T follicular helper cell (primary cell): ENCODE results near the gene IL1RAPL2.
"Not testable (repeated sequence)": the region's sequence is repeated elsewhere in the genome, so short reads cannot be mapped to it uniquely, and the experiment has no call there.

ENCODE experiments used
- DNase-seq: peaks from one replicate; pipeline ENCODE4 v3.0.0-alpha.2; 2020; ENCODE audit warnings: low read depth

The IL1RAPL2 gene

DNA sequence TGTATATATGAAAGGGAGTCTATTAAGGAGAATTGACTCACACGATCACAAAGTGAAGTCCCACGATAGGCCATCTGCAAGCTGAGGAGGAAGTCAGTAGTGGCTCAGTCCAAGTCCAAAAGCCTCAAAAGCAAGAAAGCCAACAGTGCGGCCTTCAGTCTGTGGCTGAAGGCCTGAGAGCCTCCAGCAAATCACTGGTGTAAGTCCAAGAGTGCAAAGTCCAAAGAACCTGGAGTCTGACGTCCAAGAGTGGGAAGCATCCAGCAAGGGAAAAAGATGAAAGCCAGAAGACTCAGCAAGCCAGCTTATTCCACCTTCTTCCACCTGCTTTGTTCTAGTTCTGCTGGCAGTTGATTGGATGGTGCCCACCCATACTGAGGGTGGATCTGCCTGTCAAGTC lies 104.1 kb downstream of the IL1RAPL2 start:
- DNase-seq = no peak

DNA sequence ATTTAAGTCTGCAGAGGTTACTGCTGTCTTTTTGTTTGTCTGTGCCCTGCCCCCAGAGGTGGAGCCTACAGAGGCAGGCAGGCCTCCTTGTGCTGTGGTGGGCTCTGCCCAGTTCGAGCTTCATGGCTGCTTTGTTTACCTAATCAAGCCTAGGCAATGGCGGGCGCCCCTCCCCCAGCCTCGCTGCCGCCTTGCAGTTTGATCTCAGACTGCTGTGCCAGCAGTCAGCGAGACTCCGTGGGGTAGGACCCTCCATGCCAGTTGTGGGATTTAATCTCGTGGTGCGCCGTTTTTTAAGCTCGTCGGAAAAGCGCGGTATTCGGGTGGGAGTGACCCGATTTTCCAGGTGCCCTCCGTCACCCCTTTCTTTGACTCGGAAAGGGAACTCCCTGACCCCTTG lies 111.5 kb downstream of the IL1RAPL2 start:
- DNase-seq = not testable (repeated sequence)

DNA sequence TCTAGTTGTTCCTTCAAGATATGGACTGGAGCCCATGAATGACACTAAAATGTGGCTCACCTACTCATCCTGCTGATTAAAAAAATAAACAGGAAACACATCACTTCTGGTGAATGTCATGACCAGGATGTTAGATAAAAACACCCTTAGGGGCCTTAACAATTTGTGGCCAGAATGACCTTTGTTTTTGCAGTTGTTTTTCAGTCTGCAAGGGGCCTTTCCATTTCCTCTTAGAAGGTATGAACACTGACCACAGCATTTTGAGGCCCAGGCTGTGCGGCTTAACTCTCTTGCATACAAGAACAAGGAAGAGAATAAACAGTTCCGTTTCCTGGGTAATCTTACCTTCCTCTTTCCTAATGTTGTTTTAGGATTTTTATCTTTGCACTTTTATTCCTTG lies 113.2 kb downstream of the IL1RAPL2 start:
- no peak for DNase-seq

DNA sequence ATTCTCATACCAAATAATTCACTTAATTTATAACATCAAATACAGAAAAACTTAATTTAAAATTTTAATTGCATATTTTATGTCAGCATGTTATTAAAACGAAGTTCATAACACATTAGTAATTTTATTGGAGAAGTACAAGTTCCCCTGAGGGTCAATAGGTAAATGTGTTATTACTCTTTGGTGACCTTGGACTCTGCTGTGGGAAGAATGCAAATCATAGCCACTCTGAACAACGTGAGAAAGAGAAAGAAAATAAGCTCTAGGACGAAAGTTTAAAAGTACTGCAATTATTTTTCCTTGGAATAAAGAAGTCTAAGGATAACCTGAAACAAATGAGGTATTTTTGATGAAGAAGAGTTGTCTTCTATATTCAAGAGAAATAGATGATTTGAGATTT lies 115.2 kb downstream of the IL1RAPL2 start:
- DNase-seq = no peak

DNA sequence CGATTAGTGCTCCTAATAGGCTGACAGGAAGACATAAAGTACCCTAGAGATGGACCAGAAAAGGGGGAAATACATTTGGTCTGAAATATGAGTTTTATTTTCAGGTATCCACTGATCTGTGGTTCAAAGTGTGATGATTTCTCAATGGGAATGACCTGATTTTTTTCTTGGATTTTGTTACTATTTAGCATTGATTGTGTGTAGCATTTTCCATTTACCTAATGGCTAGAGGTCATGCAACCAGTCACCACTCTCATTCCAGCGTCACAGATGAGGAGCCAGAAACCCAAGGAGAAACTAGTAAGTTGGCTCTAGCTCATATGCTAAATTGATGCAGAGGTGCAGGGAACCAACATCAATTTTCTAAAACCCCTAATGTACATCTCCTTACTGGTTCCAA lies 118.1 kb downstream of the IL1RAPL2 start:
- no peak for DNase-seq

DNA sequence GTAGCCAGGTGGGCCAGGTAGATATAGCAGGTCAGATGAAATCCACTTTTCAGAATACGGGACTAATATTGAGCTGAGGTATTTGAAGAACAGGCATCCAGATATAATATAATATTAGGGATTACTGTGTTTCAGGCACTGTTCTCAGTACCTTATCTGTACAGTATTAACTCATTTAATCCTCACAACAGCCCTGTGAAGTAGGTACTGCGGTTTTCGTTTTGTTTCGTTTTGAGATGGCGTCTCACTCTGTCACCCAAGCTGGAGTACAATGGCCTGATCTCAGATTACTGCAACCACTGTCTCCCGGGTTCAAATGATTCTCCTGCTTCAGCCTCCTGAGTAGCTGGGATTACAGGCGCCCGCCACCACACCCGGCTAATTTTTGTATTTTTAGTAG lies 129.6 kb downstream of the IL1RAPL2 start:
- DNase-seq = no peak

DNA sequence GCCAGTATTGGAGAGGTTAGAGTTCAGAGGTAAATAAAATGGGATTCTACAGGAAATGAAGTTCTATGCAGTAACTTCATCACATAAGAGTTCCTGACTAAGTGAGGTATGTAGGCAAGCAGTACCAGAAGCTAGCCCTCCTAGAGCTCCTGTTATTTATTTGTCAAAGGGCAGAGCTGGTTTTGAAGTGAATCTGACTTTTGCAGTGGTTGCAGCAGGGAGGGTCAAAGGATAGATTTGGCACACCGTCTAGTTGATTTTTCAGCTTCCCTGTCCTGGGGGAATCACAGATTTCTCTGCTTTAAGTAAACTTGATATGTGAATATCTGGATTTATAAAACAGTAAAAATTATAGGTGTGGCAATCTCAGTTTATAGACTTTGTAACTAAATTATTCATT lies 130.7 kb downstream of the IL1RAPL2 start:
- DNase-seq = no peak

DNA sequence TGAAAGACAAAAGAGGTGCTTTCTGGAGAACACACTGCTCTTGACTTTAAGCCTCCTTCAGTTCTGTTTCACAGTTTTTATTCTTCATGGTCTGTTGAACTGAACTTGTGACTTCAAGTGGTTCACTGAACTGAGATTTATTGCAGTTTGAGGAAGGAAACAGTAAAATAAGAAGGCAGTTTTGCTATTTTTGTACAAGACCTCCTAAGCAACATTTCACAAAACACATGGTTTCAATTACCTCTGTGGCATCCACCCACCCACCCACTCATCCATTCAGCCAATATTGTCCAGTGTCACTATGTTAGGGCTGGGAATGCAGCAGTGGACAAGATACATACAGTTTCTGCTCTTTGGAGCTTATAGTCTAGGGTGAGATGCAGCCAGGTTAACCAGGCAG lies 131.3 kb downstream of the IL1RAPL2 start:
- DNase-seq = no peak

DNA sequence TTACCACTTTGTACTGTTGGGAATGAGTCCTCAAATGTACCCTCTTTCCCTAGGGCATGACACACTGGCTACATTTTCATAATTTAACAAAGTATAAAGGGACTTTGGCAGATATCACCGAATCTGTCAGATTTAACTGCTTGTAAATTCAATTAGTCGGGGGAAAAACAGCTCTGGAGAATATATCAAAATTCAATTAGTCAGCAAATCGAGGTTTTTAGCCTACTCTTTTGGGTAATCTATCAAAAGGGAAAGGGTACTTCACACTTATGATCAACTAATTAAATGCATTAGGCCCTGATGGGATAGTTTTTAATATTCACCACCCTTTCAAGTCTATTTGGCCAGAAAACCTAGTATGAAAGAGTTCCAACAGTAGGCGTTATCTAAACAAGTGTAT lies 141.0 kb downstream of the IL1RAPL2 start:
- no peak for DNase-seq

DNA sequence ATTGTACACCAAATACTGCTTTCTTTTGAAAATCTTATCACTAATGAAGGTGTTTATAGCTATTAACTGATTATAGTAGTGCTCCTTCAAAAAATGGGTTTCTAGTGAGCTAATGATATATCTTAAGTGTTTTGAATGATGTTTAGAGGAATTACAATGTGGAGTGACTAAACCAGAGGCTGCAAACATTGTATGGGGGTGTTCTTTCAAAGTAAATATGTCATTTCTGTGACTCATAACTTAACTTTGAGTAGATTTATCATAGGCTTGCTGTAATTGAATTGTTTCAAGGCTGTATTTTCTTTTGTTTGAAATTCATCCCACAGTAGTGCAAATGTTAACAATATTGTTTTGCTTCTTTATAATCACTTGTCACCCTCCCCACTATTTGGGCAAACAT lies 141.6 kb downstream of the IL1RAPL2 start:
- no peak for DNase-seq

DNA sequence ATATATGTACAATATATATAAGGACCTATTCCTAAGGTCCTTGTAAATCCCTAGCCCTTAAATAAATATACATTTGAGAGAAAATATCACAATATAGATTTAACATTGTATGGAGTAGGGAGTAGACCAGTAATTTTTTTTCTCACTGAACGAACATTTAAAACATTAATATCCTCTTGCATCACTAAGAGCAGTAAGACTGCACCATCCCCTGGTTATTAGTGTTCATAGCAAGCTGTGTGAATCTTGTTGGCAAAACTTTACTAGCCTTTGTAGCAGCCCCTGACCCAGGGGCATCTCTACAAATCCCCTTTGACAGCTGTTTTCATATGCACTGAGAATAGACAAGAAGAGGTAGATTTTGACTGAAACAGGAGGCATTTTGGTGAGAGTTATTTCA lies 146.5 kb downstream of the IL1RAPL2 start:
- DNase-seq = no peak

DNA sequence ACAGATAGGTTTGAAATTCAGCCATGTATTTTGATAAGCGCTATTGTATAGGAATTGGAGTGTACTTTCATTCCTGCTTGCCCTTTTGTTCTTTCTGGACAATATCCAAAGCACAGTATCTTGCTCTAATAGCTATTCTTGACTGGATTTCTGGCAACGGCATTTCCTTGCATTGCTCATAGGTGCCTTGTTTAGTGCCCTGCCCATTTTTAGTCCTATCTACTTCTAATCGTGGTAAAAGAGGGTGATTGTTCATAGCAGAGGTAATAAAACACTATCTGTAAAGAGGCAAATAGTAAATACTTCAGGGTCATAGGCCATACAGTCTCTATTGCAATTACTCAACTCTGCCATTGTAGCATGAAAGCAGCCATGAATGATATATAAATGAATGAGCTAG lies 155.9 kb downstream of the IL1RAPL2 start:
- no peak for DNase-seq

DNA sequence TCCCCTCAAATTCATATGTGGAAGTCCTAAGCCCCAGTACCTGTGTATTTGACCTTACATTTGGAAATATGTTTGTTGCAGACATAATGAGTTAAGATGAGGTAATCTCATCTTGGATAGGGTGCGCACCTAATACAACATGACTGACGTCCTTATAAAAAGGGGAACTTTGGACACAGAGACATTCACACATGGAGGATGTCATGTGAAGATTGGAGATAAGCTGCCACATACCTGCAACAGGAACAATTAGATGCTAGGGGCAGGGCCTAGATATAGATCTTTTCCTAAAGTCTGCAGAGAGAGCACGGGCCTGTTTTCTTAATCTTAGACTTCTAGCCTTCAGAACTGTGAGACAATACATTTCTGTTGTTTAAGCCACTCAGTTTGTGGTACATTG lies 162.5 kb downstream of the IL1RAPL2 start:
- no peak for DNase-seq

DNA sequence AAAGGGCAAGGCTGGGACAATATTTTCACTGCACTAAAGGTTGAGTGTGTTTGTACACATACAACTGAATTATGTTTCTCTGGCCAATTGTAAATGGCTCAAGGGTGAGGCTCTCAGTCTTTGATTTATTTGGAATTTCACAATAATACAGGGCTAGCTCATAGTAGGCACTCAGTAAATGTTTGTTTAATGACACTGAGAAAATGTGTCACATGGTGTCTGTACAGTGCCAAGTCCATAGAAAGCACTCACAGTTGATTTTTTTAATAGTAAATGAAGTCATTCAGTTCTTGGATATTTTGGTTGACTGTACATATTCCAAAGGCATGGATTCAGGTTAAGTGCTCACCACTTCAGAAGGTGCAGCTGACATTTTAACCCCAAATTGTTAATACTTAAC lies 176.4 kb downstream of the IL1RAPL2 start:
- no peak for DNase-seq

DNA sequence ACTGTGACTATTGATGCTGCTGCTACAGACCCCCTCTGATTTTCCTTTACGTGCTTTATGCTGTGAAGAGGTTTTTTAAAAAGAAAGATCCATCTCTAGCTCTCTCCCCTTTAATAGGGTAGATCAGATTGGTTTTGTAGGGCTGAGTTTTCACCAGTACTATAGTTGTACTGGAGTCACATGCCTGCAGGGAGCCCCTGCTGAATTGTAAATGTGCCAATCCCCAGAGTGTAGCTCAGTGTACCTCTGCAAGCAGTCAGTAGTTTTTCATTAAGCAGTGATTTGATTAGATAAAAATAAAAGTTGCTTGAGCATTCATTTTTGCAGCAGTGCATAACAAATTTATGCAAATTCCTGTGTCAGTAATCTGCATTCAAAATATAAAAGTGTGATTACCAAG lies 179.2 kb downstream of the IL1RAPL2 start:
- no peak for DNase-seq

DNA sequence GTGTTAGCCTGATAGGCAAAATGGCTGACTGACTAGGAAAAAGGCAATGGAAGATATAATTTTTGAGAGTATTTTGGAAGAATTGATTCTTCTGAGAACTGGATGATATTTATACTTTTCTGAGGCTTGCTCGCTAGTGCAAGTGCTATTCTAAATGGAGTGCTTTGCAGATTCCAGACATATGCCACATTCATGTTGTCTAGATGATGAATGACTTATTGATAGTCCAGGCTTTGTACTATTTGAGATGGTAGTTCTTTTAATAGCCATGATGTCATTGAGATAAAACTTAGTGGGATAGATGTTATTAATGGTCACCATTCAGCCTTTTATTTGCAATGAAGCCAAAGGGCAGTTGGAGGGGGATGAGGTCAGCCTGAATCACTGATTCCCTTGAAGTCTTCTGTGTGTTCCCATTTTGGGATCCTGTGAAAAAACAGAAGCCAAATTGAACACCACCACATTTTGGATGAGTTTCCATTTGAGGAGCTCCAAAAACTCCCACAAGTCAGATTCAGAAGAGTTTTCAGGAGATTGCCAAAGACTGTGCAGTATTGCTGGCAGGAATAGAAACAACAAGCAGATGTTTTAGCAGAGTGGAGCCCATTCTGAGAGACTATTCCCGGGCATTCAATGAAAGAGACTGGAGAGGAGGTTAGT lies 184.1 kb downstream of the IL1RAPL2 start:
- DNase-seq = no peak

DNA sequence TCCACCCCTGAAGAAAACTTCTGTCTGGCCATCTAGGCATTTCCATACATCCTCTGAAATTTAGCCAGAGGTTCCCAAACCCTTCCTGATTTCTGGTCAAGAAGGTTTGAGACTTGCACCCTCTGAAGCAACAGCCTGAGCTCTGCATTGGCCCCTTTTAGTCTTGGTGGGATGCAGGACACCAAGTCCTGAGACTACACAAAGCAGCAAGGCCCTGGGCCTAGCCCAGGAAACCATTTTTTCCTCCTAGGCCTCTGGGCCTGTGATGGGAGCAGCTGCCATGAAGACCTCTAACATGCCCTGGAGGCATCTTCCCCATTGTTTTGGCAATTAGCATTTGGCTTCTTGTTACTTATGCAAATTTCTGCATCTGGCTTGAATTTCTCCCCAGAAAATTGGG lies 196.6 kb downstream of the IL1RAPL2 start:
- no peak for DNase-seq

DNA sequence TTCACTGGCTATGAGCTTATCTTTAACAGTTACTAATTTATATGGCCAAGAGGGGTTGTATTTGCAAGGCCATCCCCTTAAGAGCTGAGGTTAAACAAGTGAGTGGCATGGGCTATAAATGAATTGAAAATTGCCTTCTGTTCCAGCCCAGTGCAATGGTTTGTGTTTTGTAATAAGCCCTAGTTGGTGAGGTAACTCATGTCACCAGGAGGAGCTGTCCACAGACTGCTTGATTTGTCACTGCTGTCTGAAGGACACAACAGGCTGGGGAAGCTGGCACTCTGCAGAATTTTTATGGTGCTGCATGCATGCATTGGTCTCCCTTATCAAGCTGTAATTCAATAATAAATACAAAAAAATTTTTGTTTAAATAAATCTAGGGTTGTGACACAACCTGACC lies 223.8 kb downstream of the IL1RAPL2 start:
- DNase-seq = no peak

DNA sequence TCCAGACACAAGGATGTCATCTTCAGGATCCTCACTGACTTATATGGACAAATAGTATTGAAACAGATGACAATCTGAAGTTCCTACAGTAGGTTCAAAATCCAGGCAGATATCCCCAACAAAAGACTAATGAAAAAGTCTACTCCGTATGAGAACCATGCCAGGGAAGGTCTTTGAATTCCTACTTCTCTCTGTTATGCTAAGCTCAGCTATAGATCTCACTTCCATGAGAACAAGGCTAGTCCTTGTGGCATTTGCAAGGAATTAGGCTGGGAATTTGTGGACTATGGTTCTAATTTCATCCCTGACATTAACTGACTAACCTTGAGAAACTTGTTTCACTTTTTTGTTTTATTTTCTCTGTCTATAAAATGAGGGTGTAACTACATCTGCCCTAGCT lies 229.8 kb downstream of the IL1RAPL2 start:
- DNase-seq = no peak

DNA sequence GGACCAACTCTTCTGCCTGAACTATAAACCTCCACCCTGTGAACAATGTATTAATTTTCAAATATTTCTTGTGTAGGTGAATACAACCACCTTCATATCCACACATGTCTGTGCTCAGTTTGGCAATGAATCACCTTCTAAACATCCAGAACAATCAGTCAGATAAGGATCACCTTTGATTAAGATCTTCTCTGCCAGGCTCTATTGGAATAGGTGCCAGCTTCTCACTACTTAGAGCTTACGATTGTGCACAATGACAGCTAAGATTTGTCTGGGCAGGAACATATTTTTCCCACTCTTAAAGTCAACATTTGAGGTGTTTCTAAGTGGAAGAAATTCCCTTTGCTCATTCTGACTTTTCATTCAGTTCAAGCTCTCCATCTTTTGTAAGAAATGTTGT lies 237.2 kb downstream of the IL1RAPL2 start:
- DNase-seq = no peak

DNA sequence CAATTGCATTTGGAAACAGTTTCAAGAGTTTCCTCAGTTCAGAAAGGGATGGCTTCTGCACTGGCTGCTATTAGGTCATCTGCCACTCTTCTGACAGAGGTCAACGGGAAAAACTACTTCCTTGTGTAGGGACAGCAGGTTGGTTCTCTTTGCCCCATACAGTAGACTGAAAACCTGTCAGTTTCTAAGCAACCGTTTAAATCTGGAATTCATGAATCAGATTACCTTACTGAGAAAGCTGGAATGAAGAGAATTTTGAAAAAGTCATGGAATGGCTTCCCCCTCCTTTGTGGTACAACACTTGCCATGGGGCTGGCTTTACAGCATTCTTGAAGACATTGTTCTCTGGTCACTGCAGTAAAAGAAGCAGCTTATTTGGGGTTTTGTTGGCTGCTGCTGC lies 240.3 kb downstream of the IL1RAPL2 start:
- no peak for DNase-seq

DNA sequence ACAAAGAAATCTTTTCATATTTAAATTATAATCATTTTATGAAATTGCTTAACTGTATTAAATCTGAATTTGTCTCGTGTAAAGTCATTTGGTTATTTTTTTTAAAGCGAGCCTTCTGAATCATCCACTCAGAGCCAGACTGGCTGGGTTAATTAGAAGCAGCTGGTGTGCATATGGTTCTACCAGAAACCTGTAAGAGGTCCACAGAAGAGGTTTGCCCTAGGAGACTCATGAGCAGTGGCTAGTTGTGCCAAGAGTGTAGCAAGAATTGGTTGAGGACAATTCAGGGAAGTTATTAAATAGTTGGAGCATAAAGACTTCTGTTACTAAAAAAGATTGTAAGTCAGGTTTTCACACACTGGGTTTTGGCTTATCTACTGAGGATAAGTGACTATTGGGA lies 267.4 kb downstream of the IL1RAPL2 start:
- no peak for DNase-seq

DNA sequence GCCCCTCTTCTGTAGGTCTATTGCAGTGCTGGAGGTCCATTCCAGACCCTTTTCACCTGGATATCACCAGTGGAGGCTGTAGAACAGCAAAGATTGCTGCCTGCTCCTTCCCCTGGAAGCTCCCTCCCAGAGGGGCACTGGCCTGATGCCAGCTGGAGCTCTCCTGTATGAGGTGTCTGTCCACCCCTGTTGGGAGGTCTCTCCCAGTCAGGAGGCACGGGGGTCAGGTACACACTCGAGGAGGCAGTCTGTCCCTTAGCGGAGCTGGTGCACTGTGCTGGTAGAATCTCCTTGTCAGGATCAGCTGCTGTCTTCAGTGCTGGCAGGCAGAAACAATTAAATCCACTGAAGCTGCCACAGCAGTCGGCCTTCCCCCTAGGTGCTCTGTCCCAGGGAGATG lies 276.6 kb downstream of the IL1RAPL2 start:
- DNase-seq = no peak

DNA sequence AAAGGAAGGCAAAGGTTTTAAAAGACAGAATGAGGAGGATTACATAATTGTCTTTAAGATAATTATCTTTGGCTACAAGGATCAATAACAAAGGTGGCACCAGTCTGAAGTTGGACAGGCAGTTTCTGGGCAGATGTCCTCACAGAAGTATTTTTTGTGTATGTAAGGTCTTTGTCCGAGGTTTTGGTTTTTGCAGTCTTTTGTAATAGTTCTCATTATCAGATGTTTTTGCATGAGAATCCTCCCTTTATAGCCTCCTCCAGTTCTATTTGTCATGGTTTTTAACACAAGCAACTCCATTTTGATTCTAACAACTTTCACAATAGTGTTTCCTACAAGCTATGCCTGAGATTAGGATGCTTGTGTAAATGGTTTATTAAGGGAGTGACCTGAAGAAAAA lies 286.2 kb downstream of the IL1RAPL2 start:
- no peak for DNase-seq

DNA sequence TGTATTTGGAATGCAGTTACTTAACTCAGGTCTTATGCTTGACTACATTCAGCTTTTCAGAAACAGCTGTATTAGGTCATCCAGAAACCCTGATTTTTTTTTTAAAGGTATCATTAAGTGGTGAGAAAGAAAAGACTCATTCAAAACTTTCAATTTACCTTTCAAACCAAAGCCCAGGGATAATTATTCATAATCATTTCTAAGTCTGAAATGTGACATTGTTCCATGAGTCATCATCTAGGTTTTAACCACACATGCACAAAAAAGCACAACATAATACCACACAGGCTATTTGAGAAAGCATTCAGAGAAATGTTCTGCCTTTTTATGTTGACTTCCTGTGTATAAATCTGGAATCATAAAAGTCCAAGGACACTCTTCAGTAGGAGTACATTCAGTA lies 288.2 kb downstream of the IL1RAPL2 start:
- no peak for DNase-seq
